Colonic mucosa (tissue), 4 donors: Measurements from ENCODE around the gene ST8SIA6. TPM values are rescaled to one million over a fixed set of nuclear protein-coding genes. Genes with fewer than 3 reads are reported as not detected.

ENCODE experiments used
- DNase-seq: peaks from one replicate; pipeline ENCODE4 v3.0.0-alpha.2; 2020
- H3K27ac ChIP-seq: fragments of 200-600 bp; one replicate; pipeline ENCODE4 v1.8.0; 2021
- H3K27me3 ChIP-seq: fragments of 200-600 bp; one replicate; pipeline ENCODE4 v1.8.0; 2021
- H3K36me3 ChIP-seq: fragments of 200-600 bp; one replicate; pipeline ENCODE4 v1.8.0; 2021
- H3K4me1 ChIP-seq: fragments of 200-600 bp; one replicate; pipeline ENCODE4 v1.8.0; 2021; ENCODE audit warnings: mild to moderate bottlenecking
- H3K4me3 ChIP-seq: fragments of 200-600 bp; one replicate; pipeline ENCODE4 v1.8.0; 2021
- H3K9ac ChIP-seq, 2 donors: one replicate each; pipeline ENCODE4 v1.7.0; 2013; ENCODE audit warnings: control low read depth in 2 of 2, low read depth in 2 of 2, low read length in 2 of 2
- H3K9me3 ChIP-seq: fragments of 200-600 bp; one replicate; pipeline ENCODE4 v1.8.0; 2021
- intact Hi-C: fragments of 100-400 bp; cut with DNase I; formaldehyde crosslinking; loops from one replicate; pipeline ENCODE4 v1.14.1; 2022
- total RNA-seq, 2 donors: library from RNA; stranded (reverse); fragmentation: NEBNext Ultra II Directional in 1 of 2; extraction: Animal tissue kit (Norgen Biotek cat#: 25700) in 1 of 2; gene quantifications; one replicate each; pipeline ENCODE4 v1.2.1, GENCODE V29; 2021
- TF ChIP-seq, protein P1 (sequence below): fragments of 200-600 bp; IDR thresholded peaks from one replicate; pipeline ENCODE4 v1.8.0; 2022; ENCODE audit warnings: antibody characterized with exemption, mild to moderate bottlenecking
- donor health status: healthy.
- donor health status: DM: no; HTN: no; CAD: no.
- donor health status: DM: no; HTN: no; CAD: no.

ST8SIA6 gene
- total RNA-seq, 2 donors from 2014 or later = 0.94 to 3.5 TPM

DNA sequence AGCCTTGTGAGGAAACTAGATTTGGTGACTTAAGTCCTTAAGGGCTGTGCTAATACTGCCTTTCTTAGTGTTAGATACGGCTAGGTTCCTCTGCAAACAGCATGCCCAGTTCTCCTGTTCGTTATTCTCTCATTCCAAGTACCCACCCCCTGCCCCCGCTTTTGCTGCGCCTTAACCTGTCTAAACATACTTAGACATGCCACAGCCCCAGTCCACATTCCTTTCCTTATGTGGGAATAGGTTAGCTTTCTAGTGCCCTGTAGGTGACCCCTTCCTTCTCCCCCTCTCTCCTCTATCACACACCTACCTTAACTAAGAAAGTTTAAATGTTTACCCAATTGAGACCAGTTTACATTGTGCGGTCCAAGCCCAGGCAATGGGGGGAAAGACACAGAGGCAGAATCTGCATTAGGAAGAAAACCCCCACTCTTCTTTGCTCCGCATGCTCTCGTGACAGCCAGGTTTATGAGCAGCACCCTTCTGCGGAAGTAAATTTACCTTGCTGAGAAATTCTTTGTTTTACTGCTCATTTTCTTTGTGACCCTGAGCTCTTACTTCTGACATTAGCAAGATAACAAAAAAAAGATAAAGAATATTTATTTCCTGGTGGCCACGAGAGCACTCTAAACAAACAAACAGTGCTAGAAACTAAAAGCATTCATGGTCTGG lies 177.5 kb downstream of the ST8SIA6 start:
- Histone ChIP-seq H3K27ac (no peak overlapping the region), H3K9ac (no peak overlapping the region), H3K27me3 (no peaks in the 10 kb centered on the region), H3K4me3 (no peak overlapping the region), H3K4me1 (no peaks in the 10 kb centered on the region), H3K9me3 (no peaks in the 10 kb centered on the region), H3K36me3 (no peaks in the 10 kb centered on the region)
- intact Hi-C loops = no loop called here
- TF ChIP-seq, protein P1, sequence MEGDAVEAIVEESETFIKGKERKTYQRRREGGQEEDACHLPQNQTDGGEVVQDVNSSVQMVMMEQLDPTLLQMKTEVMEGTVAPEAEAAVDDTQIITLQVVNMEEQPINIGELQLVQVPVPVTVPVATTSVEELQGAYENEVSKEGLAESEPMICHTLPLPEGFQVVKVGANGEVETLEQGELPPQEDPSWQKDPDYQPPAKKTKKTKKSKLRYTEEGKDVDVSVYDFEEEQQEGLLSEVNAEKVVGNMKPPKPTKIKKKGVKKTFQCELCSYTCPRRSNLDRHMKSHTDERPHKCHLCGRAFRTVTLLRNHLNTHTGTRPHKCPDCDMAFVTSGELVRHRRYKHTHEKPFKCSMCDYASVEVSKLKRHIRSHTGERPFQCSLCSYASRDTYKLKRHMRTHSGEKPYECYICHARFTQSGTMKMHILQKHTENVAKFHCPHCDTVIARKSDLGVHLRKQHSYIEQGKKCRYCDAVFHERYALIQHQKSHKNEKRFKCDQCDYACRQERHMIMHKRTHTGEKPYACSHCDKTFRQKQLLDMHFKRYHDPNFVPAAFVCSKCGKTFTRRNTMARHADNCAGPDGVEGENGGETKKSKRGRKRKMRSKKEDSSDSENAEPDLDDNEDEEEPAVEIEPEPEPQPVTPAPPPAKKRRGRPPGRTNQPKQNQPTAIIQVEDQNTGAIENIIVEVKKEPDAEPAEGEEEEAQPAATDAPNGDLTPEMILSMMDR = no peak
- no peak for DNase-seq

DNA sequence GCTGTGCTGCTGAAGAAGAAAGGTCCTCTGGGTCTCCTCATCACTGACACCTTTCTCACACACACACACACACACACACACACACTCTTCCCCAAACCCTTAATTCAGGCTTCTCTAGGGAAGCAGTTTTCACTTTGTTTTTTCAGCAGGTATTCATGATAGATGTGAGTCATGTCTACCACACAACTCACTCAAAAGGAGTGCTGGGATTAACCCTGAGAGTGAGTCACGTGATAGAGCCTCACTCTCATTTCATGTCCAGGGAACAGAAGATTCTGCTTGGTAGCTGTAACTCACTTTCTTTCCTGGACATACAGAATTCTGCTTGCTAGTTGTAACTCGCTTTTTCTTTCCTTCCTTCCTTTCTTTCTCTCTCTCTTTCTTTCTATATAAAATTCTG lies 181.0 kb downstream of the ST8SIA6 start:
- H3K9me3 ChIP-seq = no peaks in the 10 kb centered on the region
- H3K27me3 ChIP-seq = no peaks in the 10 kb centered on the region
- no peak overlapping the region for H3K27ac ChIP-seq
- intact Hi-C loops = no loop called here
- no peak overlapping the region for H3K9ac ChIP-seq
- H3K36me3 ChIP-seq = no peaks in the 10 kb centered on the region
- TF ChIP-seq, protein P1 = no peak
- H3K4me3 ChIP-seq = no peak overlapping the region
- no peaks in the 10 kb centered on the region for H3K4me1 ChIP-seq
- DNase-seq = no peak

DNA sequence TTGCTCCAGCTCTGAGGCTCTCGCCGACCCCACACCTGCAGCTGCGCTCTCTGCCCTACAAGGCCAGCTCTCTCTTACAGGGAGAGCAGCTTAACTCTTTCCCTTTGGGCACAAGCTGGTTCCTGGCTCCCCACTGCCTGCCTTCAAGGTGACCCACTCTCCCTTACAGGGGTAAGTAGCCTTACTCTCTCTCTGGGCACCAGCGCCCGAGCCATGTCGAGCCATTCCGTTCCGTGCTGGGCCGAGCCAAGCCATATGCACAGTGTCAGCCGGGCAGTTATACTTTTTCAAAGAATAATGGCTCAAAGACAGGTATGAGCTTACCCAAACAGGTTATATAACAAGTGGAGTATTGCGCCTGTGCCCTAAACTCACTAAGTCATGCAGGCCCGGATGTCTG lies 181.7 kb downstream of the ST8SIA6 start:
- Histone ChIP-seq H3K27ac (no peak overlapping the region), H3K9ac (no peak overlapping the region), H3K4me1 (no peaks in the 10 kb centered on the region), H3K27me3 (no peaks in the 10 kb centered on the region), H3K36me3 (no peaks in the 10 kb centered on the region), H3K4me3 (no peak overlapping the region), H3K9me3 (no peaks in the 10 kb centered on the region)
- intact Hi-C loops = no loop called here
- DNase-seq = no peak
- TF ChIP-seq, protein P1 = no peak

Other genes starting within 250 kb of the ST8SIA6 start
- gene VIM, start 226.4 kb downstream of the ST8SIA6 start, total RNA-seq = 100 to 1,000 TPM; 121 to 326 TPM
- 10 to 100 TPM in 1 of 2 donors, 1 to 10 TPM in 1; 3.4 to 16.6 TPM for gene HACD1, start 162.8 kb upstream of the ST8SIA6 start, total RNA-seq
- gene STAM, start 189.6 kb upstream of the ST8SIA6 start, total RNA-seq = 10 to 100 TPM; 16.5 to 16.8 TPM